Cardiac septum (tissue), 1 donor: ENCODE data around the gene ALG14. TPM values are rescaled to one million over a fixed set of nuclear protein-coding genes. Genes with fewer than 3 reads are reported as not detected.
"Not testable (repeated sequence)": the region's sequence is repeated elsewhere in the genome, so short reads cannot be mapped to it uniquely, and the experiment has no call there.

ENCODE experiments used
- DNase-seq: peaks from one replicate; pipeline ENCODE4 v3.0.0-alpha.2; 2020; ENCODE audit warnings: low spot score
- intact Hi-C: fragments of 100-400 bp; cut with DNase I; formaldehyde crosslinking; loops from one replicate; pipeline ENCODE4 v1.14.0; 2022
- total RNA-seq: library from RNA; stranded (reverse); fragmentation: NEBNext Ultra II Directional; extraction: Animal tissue kit (Norgen Biotek cat#: 25700); gene quantifications from one replicate; pipeline ENCODE4 v1.2.1, GENCODE V29; 2021
- donor health status: DM: no; HTN: no; CAD: no.

The ALG14 gene
- total RNA-seq, 1 donor from 2014 or later, result 4.7 TPM

DNA sequence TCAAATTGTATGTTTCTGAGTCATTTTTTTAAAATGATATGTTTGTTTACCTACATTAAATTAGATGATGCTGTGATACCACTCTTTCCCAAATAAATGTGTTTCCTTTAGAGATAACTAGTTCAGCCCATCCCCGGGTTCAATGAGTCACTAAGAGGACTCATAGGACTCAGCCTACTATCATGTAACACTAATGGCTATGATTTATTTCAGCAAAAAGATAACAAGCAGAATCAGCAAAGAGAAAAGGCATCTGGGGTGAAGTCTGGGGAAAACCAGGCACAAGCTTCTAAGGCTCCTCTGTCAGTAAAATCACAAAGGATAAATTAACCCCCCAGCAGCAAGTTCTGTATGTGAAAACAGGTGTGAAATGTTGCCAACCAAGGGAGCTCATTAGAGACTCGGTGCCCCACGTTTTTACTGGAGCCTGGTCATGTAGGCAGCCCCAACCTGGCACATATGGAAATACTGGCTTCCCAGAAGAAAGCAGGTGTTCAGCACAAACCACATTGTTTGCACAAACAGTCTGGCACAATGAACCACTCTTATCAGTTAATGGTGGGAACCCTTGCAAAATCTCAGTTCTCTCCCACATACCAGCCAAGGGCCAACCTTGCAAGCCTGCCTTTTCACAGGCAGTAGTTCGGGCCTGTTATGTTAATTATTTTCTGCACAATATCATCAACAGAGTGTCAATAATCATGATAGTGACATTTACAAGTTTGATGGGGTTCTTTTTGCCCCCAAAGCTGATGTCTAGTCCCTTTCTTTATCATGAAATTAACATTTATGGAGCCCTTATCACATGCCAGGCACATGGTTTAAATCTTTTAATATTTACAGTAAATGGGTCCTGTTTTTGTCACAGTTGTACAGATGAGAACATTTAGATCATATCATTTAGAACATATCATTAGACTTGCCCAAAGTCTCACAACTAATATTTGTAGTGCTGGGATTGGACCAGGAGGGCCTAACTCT, 122.8 kb downstream of the ALG14 start:
- intact Hi-C loops, result no loop called here
- DNase-seq, result no peak

DNA sequence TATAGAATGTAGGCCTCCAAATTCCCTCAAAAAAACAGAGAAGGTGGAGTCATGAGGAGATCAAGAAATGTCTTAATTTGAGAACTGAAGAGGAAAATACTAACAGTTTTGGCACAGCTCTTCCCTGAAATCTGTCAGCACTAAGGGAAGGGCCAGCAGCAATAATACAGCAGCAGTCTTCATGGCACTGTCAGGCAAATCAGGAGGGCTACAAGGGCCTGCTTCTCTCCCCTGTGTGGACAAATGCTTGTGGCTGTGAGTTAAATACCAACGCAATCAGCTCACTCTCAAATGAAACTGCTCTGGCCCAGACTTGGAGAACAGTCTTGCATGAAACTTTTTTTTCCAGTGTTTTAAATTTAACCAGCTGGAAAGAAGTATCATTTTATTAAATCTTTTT, 125.3 kb downstream of the ALG14 start:
- no peak for DNase-seq
- intact Hi-C loops, result no loop called here

DNA sequence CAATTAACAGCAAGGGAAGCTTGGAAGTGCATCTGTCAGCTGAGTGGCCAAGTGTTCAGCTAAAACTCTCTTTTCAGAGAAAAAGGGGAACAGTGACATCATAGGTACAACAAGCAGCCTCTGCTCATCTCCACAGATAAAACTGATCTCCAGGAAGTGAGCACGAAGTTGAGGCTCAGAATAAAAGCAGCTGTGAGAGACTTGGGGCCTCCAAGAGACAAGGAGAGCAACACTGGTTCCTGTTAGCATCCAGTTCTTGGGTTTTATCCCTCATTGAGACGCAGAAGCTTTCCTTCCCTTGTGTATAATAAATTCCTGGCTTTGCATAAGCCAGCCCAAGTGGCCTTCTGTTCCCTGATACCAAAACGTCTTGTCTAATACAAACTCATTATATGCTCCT, 125.9 kb downstream of the ALG14 start:
- no peak for DNase-seq
- intact Hi-C loops, result no loop called here

DNA sequence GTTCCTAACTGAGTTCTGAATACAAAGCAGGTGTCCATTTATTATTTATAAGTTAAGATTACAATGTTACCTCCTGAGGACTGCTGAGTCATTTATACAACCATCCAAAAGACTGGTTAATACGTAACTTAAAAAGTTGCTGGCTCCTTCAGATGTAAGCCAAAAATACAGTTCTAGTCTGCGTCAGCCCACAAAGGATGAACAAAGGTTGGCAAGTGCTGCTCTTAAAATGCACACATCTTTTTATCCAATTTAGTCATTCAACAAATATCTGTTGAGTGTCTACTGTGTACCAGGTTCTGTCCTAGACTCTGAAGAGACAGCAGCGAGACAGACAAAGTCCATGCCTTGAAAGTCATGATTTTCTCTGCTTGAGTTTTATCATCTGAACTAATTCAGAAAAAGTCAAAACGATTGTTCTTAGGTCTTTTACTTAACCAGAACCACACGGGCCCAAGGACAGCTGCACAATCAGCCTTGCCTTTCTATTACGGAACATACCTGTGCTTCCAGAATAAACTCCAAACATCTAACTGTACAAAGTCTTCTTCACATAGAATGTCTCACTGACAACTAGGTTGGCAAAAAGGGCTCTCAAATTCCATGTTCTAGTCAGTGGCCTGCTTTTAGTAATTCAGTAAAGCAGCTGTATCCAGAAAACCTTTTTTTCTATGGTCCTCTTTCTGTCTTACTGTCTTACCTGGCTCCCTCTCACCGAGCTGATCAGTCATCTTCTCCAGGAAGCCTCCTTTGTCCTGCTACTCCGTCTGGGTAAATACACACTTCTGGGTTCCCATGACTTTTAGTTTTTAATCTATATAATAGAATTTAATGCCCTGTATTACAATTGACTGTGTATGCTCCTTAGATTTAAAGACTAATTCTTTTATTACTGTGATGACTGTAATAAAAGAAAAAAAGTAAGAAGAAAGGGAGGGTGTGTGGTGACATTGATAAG, 130.3 kb downstream of the ALG14 start:
- DNase-seq, result no peak
- intact Hi-C loops, result no loop called here

DNA sequence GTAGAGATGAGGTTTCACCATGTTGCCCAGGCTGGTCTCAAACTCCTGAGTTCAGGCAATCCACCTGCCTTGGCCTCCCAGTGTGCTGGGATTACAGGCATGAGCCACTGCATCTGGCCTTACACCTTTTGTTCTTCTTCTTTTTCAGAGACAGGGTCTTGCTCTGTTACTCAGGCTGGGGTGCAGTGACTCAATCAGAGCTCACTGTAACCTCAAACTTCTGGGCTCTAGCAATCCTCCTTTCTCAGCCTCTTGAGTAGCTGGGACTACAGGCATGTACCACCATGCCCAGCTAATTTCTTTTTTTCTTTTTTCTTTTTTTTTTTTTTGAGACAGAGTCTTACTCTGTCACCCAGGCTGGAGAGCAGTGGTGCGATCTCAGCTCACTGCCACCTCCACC, 131.3 kb downstream of the ALG14 start:
- DNase-seq, intact Hi-C loops: not testable (repeated sequence)

DNA sequence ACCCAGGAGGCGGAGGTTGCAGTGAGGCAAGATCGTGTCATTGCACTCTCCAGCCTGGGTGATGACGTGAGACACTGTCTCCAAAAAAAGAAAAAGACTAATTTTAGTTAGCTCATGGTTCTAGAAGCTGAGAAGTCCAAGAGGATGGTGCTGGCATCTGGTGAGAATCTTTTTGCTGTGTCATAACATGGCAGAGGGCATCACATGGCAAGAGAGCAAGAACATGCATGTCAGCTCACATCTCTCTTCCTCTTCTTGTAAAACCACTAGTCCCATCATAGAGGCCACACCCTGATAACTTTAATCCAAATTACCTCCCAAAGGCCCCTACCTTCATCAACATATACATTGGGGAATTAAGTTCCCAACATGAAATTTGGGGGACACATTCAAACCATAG, 132.0 kb downstream of the ALG14 start:
- no peak for DNase-seq
- intact Hi-C loops, result no loop called here

DNA sequence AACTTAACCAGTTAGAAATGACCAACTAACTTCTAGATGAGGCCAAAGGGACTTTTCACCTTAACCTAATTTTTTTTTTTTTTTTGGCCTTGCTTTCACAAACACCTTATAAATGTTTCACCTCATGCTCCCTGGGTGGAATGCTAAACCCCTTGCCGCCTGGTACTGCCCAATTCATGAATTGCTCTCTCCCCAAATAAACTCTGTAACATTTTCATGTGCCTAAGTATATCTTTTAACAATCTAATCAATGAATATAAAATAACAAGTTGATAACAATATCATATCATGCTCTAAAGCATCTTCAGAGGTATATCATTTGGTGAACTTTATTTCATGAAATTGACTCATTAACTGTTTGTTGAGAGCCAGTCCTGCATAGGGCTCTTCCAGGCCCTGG, 134.9 kb downstream of the ALG14 start:
- no peak for DNase-seq
- intact Hi-C loops, result no loop called here

DNA sequence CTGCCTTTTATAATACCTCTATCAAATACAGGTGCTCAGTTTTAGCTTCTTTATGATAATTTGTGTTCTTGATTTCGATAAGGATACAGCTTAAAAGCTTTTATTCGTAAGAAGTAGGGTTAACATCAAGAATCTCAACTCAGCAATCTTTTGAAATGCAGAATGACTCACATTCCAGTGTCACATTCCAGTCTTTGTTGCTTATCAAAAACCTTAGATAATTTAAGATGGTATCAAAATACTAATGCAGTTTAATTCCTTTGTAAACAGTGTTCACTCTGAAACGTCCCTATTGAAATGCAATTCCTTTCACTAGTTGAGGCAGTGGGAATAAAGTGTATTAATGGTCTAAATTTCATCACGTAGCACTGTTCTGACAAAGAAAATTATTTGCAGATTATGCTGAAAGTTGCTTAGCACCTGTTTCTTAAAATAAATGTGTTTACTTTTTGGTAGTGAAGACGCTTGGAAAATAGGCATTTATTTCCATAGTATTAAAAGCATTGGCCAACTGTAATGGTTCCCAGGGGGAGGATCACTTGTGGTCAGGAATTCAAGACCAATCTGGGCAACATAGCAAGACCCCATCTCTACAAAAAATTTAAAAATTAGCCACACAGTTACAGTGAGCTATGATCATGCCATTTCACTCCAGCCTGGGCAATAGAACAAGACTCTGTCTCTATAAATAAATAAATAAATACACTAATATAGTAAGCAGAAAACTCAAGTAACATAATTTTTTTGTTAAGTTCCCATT, 135.7 kb downstream of the ALG14 start:
- DNase-seq, result no peak
- intact Hi-C loops, result no loop called here

DNA sequence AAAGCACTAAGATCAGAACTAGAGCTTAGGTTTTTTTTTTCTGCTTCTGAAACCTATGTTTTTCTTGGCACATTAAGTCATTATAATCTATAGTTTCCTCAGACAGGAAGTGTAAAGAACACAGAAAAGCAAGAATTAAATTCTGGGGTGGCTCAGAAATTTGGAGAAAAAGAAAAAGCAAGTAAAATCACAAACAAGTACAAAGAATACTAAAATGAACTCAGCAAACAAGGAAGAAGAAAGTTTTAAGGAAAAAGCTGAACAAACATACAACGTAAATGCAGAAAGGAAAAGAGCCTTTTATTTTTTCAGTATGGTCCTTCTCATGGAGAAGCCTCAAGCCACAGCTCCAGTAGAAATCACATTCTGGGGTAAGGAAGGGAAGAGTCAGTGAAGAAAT, 137.3 kb downstream of the ALG14 start:
- intact Hi-C loops, result no loop called here
- DNase-seq, result no peak

DNA sequence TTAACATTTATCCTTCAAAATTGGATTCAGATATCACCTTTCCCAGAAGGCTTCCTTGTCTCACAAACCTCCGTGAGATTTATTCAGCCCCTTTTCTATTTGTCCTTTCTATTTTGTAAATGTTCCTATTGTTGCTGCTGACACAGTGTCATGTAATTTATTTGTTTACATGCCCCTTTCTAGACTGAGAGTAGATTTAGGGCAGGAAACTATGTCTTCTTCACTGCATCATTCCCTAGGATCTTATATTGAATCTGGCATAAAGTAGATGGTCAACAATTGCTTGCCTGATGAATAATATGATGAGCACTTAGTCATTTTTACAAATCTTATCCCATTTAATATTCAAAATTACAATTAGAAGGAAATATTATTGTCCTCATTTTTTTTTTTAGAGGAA, 137.7 kb downstream of the ALG14 start:
- no peak for DNase-seq
- intact Hi-C loops, result no loop called here

DNA sequence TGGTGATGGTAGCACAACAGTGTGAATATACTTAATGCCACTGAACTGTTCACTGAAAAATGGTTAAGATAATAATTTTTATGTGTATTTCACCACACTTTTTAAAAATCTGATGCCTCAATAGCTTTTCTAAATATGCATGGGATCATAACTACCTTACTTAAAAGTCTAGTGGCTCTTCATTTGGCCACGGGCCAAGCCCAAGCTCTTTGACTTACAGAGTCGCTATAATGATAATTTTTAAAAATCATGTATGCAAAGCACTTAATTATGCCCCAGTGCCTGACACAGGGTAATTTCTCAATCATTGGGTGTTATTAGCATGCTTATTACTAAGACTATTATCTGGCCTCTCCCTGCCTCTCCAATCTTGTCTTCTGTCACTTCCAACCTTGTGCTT, 138.2 kb downstream of the ALG14 start:
- DNase-seq, result no peak

DNA sequence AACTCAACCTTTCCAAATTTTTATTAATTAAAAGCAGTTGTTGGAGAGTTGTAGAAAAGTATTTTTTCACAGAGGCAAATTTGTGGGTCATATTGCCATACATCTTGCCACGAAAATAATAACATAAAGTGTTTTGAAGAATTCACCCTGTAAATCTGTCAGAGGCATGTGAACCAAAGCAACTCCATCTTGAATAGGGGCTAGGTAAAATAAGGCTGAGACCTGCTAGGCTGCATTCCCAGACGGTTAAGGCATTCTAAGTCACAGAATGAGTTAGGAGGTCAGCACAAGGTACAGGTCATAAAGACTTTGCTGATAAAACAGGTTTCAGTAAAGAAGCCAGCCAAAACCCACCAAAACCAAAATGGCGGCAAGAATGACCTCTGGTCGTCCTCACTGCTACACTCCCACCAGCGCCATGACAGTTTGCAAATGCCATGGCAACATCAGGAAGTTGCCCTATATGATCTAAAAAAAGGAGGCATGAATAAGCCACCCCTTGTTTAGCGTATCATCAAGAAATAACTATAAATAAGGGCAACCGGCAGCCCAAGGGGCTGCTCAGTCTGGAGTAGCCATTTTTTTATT, 141.4 kb downstream of the ALG14 start:
- no peak for DNase-seq
- intact Hi-C loops, result no loop called here

More for the DNA sequence above, 138.2 kb downstream of the ALG14 start:
- intact Hi-C loops, result no loop called here

DNA sequence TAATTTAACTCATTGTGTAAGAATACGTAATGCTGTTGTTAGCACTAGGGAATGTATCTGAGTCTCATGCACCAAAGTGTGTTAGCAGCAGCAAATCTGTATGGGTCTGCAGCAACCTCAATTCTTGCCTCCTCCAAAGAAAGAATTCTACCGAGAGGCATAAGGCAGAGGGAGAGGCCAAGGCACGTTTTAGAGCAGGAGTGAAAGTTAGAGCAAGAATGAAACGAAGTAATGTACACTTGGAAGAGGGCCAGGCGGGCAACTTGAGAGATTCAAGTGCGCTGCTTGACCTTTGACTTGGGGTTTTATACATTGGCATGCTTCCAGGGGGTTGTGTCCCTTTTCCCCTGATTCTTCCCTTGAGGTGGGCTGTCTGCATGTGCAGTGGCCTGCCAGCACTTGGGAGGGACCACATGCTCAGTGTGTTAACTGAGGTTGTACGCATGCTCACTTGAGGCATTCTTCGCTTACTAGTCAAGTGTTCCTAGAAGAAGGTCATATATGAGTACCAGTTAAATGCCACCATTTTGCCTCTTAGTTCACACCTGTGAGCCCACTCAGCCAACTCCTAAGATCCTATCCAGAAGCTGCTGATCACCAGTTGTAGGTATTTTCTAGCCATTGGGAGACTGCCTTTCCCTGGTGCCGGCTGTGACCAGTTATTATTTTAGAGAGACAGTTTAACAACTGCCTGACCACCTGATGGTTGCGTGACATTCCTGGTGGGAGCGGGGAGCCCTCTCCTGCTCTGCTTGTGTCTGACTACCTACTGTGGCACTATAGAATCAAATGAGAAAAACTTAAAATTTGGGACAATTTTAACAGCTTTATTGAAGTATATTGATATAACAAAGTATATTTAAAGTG, 143.2 kb downstream of the ALG14 start:
- no peak for DNase-seq
- intact Hi-C loops, result loop anchor here (2.0 to 5.0 kb wide), 2 partner anchors 93 to 111 kb away; no protein-coding TSS in a partner anchor

DNA sequence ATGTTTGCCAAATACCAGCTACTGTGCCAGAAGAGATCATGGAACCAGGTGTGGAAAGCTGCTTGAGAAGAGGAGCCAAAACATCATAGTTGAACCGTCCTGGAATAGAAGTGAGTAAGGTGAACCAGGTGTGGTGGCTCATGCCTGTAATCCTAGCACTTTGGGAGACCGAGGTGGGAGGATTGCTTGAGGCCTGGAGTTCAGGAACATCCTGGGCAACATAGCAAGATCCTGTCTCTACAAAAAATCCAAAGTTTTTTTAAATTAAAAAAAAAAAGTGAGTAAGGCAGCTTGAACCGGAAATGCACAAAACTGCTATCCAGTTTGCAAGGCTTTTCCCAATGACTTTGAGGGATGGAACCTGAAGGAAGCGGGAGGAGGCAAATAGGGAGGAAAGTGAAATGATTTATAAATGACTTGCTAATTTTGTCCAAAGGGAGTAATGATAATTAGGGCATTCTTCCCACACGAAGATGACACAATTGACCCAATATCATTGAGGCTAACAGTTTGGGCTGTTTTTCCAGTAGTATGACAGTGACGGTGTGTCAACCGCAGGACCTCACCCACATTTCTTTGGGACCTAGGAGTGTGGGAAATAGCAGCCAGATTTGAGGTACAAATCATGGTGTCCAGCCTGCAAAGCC, 144.3 kb downstream of the ALG14 start:
- intact Hi-C loops, result loop anchor here (2.0 to 5.0 kb wide), 2 partner anchors 94 to 112 kb away; no protein-coding TSS in a partner anchor
- no peak for DNase-seq

DNA sequence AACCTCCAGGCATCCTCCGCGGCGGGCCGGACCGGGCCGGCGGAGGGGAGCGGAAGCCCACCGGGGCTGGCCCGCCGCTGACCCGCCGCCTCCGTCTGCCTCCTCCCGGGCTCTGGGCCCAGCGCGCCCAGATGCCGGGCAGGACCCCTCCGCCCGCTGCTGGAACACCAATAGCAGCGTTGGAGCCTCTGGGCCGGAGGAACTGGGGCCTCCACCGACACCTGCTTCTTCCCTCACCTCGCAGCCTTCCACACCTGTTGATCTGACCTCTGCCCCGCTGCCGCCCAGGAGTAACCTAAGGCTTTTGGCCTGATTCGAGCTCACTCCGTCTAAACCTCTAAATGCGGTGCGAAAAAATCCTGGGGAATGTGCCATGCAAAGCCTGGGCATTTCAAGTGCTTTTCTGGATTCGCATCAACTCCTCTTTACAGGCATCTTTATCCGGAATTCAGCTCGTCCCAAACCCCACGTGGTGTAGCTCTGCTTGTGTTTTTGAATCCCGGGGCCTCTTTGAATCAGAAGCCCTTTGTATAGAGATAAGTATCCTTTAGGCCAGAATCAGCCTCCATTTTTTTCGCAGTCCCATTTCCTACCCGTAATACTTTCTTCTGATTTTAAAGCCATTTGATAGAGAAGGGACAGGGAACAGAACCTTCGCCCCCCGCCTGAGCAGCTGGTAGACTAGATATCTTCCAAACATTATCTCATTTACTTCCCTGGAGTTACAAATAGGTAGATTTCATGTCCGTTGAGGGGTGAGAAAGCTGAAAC, 145.2 kb downstream of the ALG14 start:
- DNase-seq, result no peak
- intact Hi-C loops, result loop anchor here (1.0 to 5.0 kb wide), 5 partner anchors 27 to 113 kb away; no protein-coding TSS in a partner anchor

DNA sequence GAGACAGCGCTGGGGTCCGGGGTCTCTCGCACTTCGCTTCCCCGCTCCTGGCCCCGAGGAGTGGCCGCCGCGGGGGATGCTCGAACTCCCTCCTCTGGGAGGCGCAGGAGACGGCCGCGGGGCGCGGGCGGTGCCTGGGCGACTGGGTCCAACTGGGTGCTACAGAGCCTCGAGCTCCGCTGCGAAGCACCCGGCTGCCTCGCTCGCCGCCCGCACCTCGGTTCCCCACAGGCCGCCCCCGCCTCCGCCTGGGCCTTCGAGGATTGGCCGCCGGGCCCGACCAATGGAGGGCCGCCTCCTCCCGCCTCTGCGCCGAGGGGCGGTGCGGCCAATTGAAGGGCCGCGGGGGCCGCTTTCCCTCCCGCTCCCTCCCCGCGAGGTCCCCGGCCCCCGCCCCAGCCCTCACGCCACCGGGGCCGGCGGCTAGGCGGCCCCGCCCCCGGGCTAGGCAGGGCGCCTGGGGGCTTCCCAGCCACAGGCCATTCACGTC, 145.8 kb downstream of the ALG14 start, which contains the start of gene CNN3:
CNN3 (minus strand) TSS at position 196 of the 490 bp plus-strand sequence. CDS start 216 bp downstream, outside the sequence.
- DNase-seq, result peak; percentile 93
- intact Hi-C loops, result loop anchor here (1.0 to 5.0 kb wide), 4 partner anchors 28 to 95 kb away; no protein-coding TSS in a partner anchor
